Osteoblast (primary cell): ENCODE measurements around the gene ITPKA. TPM values are rescaled to one million over a fixed set of nuclear protein-coding genes. Genes with fewer than 3 reads are reported as not detected.

Experiments used
- DNase-seq: peaks from one replicate; pipeline ENCODE4 v3.0.0; 2011; ENCODE audit warnings: low spot score, mixed read lengths; ENCODE audit not compliant: insufficient read length; ENCODE audit errors: missing footprints
- H2AFZ ChIP-seq: 2 replicates; pipeline ENCODE4 v1.6.0; 2011; ENCODE audit warnings: mild to moderate bottlenecking, low read length
- H3K27ac ChIP-seq: 2 replicates; pipeline ENCODE4 v1.5.1; 2011; ENCODE audit warnings: mild to moderate bottlenecking, low read depth, low read length, moderate library complexity
- H3K27me3 ChIP-seq: 2 replicates; pipeline ENCODE4 v1.6.0; 2012; ENCODE audit warnings: mild to moderate bottlenecking, control low read depth, inconsistent platforms, low read length, moderate library complexity; ENCODE audit not compliant: insufficient read depth
- H3K36me3 ChIP-seq: 2 replicates; pipeline ENCODE4 v1.5.1; 2011; ENCODE audit warnings: mild to moderate bottlenecking, low read length, control low read depth, moderate library complexity; ENCODE audit not compliant: insufficient read depth
- H3K4me1 ChIP-seq: 2 replicates; pipeline ENCODE4 v1.5.1; 2011; ENCODE audit warnings: mild to moderate bottlenecking, low read length, control low read depth, moderate library complexity; ENCODE audit not compliant: insufficient read depth
- H3K4me2 ChIP-seq: 2 replicates; pipeline ENCODE4 v1.6.0; 2011; ENCODE audit warnings: mild to moderate bottlenecking, low read length; ENCODE audit not compliant: insufficient read depth
- H3K4me3 ChIP-seq: fragments of 200-600 bp; sonication (generic); 3 replicates; pipeline ENCODE4 v1.5.1; 2012; ENCODE audit warnings: mild to moderate bottlenecking, low read length, inconsistent platforms; ENCODE audit not compliant: insufficient read depth
- H3K79me2 ChIP-seq: 2 replicates; pipeline ENCODE4 v1.6.0; 2012; ENCODE audit warnings: mild to moderate bottlenecking, low read length, control low read depth, inconsistent platforms; ENCODE audit not compliant: insufficient read depth
- H3K9me3 ChIP-seq: 2 replicates; pipeline ENCODE4 v1.5.1; 2011; ENCODE audit warnings: low read depth, low read length, control low read depth
- H4K20me1 ChIP-seq: 2 replicates; pipeline ENCODE4 v1.6.0; 2012; ENCODE audit warnings: mild to moderate bottlenecking, low read length, control low read depth; ENCODE audit not compliant: insufficient read depth
- CTCF ChIP-seq: IDR thresholded peaks from 2 replicates; pipeline ENCODE4 v1.5.1; 2011; ENCODE audit warnings: mild to moderate bottlenecking, low read depth, low read length, moderate library complexity; ENCODE audit errors: extremely low read depth
- total RNA-seq: library from RNA; depleted of rRNA; stranded (reverse); fragments of >200 nt; gene quantifications from 2 replicates; pipeline ENCODE4 v1.2.3, GENCODE V29; 2012

ITPKA gene
- total RNA-seq, 1 donor, result 0.36 TPM

- no peaks in the 10 kb centered on the region for H4K20me1 ChIP-seq
- H3K4me2 ChIP-seq, result no peak overlapping the region
- no peaks in the 10 kb centered on the region for H3K9me3 ChIP-seq
- H3K27me3 ChIP-seq, result peaks cover 54% of the 10 kb centered on the region
- no peaks in the 10 kb centered on the region for H3K79me2 ChIP-seq
- no peak for TF ChIP-seq CTCF
- peak; percentile 80 for DNase-seq
- H3K27ac ChIP-seq, result no peak overlapping the region
- no peaks in the 10 kb centered on the region for H3K36me3 ChIP-seq
- H3K4me3 ChIP-seq, result no peak overlapping the region
- no peaks in the 10 kb centered on the region for H3K4me1 ChIP-seq
- H2AFZ ChIP-seq, result no peak overlapping the region
Measured at GRCh38 chr15:41503669-41504010, 10.0 kb downstream of the ITPKA start.

- H3K4me1 ChIP-seq, result no peaks in the 10 kb centered on the region
- no peak overlapping the region for H2AFZ ChIP-seq
- no peak for TF ChIP-seq CTCF
- H3K4me3 ChIP-seq, result no peak overlapping the region
- H3K9me3 ChIP-seq, result no peaks in the 10 kb centered on the region
- no peak overlapping the region for H3K4me2 ChIP-seq
- H4K20me1 ChIP-seq, result no peaks in the 10 kb centered on the region
- peaks cover 52% of the 10 kb centered on the region for H3K27me3 ChIP-seq
- H3K36me3 ChIP-seq, result no peaks in the 10 kb centered on the region
- DNase-seq, result peak; percentile 82
- H3K79me2 ChIP-seq, result no peaks in the 10 kb centered on the region
- H3K27ac ChIP-seq, result no peak overlapping the region
Measured at GRCh38 chr15:41504751-41505492, 11.2 kb downstream of the ITPKA start.

DNA sequence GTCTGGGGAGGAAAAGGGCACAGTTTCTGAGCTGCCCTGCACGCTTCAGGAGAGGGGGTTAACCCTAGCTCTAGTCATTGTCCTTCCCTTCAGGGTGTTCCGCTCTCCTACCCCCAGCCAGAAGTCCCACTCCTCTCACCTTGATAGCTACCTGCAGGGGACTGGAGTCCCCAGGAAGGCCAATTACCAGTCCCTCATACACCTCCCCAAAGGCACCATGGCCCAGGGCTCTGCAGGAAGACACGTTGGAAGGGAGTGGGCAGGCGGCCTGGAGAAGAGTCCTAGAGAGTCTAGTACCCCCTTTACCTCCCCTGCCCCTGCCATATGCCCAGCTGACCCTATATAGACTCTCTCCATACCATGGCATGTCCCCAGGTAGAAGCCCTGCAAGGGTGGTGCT is 12.1 kb downstream of the ITPKA start:
- no peaks in the 10 kb centered on the region for H4K20me1 ChIP-seq
- no peak for TF ChIP-seq CTCF
- peak; percentile 74 for DNase-seq

DNA sequence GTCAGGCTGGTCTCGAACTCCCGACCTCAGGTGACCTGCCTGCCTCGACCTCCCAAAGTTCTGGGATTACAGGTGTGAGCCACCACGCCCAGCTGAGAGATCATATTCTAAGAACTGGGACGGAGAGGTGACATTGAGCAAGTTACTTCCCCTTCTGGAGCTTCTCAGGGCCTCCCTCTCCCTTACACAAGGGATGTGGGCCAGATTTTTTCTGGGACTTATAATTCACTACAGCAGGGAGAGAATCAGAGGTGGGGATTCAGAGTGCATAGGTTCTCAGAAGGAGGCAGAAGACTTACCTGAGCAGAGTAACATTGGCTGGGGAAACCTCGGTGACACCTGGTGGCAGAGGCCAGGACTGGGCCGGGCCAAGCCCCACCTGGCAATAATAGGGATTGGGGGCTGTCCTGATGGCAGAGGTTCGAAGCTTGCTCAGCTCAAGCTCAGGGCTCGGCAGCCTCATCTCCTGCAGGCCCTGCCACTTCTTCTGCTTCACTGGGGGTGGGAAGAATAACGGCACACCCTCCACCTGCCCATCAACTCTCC is 13.2 kb downstream of the ITPKA start:
- no peak overlapping the region for H2AFZ ChIP-seq
- no peaks in the 10 kb centered on the region for H3K36me3 ChIP-seq
- DNase-seq, result peak; percentile 88
- no peak overlapping the region for H3K27ac ChIP-seq
- H3K4me2 ChIP-seq, result no peak overlapping the region
- H3K4me3 ChIP-seq, result no peak overlapping the region
- TF ChIP-seq CTCF, result no peak
- peaks cover 52% of the 10 kb centered on the region for H3K27me3 ChIP-seq
- no peaks in the 10 kb centered on the region for H3K79me2 ChIP-seq
- H3K4me1 ChIP-seq, result no peaks in the 10 kb centered on the region
- no peaks in the 10 kb centered on the region for H4K20me1 ChIP-seq
- no peaks in the 10 kb centered on the region for H3K9me3 ChIP-seq

More for the DNA sequence above, 12.1 kb downstream of the ITPKA start:
- Histone ChIP-seq H3K27me3 (peaks cover 56% of the 10 kb centered on the region), H3K4me2 (no peak overlapping the region), H3K4me1 (no peaks in the 10 kb centered on the region), H3K79me2 (no peaks in the 10 kb centered on the region), H3K36me3 (no peaks in the 10 kb centered on the region), H3K27ac (no peak overlapping the region), H3K9me3 (no peaks in the 10 kb centered on the region), H2AFZ (no peak overlapping the region), H3K4me3 (no peak overlapping the region)
